Fibroblast of peridontal ligament (primary cell): Measurements from ENCODE around the gene PUSL1.
A peak's percentile ranks its signal among the peaks of the same experiment; 100 is the strongest.

Source experiments
- DNase-seq: peaks from one replicate; pipeline ENCODE4 v3.0.0-alpha.2; 2010; ENCODE audit errors: extremely low read depth

The PUSL1 gene

GRCh38 chr1:1295154-1295923 lies 13.1 kb upstream of the PUSL1 start:
- no peak for DNase-seq

GRCh38 chr1:1296070-1297061 lies 12.0 kb upstream of the PUSL1 start:
- DNase-seq = no peak

GRCh38 chr1:1297802-1298424 lies 10.5 kb upstream of the PUSL1 start:
- DNase-seq = no peak

- DNase-seq = no peak
Measured at GRCh38 chr1:1298861-1299685, 9.3 kb upstream of the PUSL1 start.

GRCh38 chr1:1299686-1300351 lies 8.6 kb upstream of the PUSL1 start:
- DNase-seq = no peak

- no peak for DNase-seq
Measured at GRCh38 chr1:1300352-1300739, 8.1 kb upstream of the PUSL1 start.

- DNase-seq = no peak
Measured at GRCh38 chr1:1302006-1302430, 6.4 kb upstream of the PUSL1 start.

- DNase-seq = no peak
Measured at GRCh38 chr1:1302951-1303509, 5.4 kb upstream of the PUSL1 start.

GRCh38 chr1:1303736-1304135 lies 4.7 kb upstream of the PUSL1 start:
- no peak for DNase-seq

- DNase-seq = peak; percentile 67
Measured at GRCh38 chr1:1304331-1305299, 3.8 kb upstream of the PUSL1 start.

GRCh38 chr1:1305300-1306069 lies 2.9 kb upstream of the PUSL1 start:
- peak; percentile 68 for DNase-seq

GRCh38 chr1:1306070-1306660 lies 2.2 kb upstream of the PUSL1 start:
- no peak for DNase-seq

GRCh38 chr1:1306661-1307260 lies 1.6 kb upstream of the PUSL1 start:
- no peak for DNase-seq

GRCh38 chr1:1307261-1307922 lies 1.0 kb upstream of the PUSL1 start:
- DNase-seq = no peak

GRCh38 chr1:1308756-1309250 lies 406 bp downstream of the PUSL1 start:
- DNase-seq = no peak

GRCh38 chr1:1309251-1310108 lies 1.1 kb downstream of the PUSL1 start:
- no peak for DNase-seq
